ENCODE data around the gene FLRT1. TPM values are rescaled to one million over a fixed set of nuclear protein-coding genes. Genes with fewer than 3 reads are reported as not detected.
A peak's percentile ranks its signal among the peaks of the same experiment; 100 is the strongest.

Gene FLRT1
- total RNA-seq, 1 experiment from 2014 or later: 0.39 TPM

DNA sequence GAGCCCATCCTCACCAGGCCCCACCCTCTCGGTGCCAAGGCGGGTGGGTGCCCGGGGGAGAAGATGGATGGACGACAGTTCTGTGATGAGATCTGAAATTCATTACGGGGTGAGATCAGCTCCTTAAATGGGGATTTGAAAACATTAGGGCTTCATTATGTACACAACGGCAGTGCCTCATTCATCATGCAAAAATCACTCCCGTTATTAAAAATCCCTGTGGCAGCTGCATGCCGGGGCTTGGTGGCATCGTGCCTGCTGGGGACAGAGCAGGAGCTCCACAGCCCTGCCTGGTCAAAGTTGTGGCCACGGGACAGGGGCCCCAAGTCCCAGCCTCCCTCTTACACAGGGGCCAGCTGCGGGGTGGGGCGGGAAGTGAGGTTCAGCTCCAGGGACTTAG, 29.3 kb upstream of the FLRT1 start:
- intact Hi-C loops (cut with micrococcal nuclease; ENCODE audit: unreplicated experiment): no loop called here
- Histone ChIP-seq H3K27me3 (replicated peaks; ENCODE audit: control insufficient read depth, insufficient read depth, low read length) (no peaks in the 10 kb centered on the region), H3K4me3 (ENCODE audit: low read depth, low read length) (no peak overlapping the region), H3K9me3 (no peaks in the 10 kb centered on the region), H3K4me1 (no peaks in the 10 kb centered on the region), H3K36me3 (ENCODE audit: control insufficient read depth, insufficient read depth, low read length) (no peaks in the 10 kb centered on the region)
- CTCF ChIA-PET: no interaction called here
- no TSS peak for BruUV-seq (replicated peaks)
- Mint-ChIP-seq H3K27me3 (ENCODE audit: insufficient read depth, unreplicated experiment) (no peaks in the 10 kb centered on the region), H3K36me3 (ENCODE audit: insufficient read depth, unreplicated experiment) (peaks cover 43% of the 10 kb centered on the region), H3K4me3 (ENCODE audit: unreplicated experiment) (no peak overlapping the region), H3K9me3 (ENCODE audit: unreplicated experiment) (no peaks in the 10 kb centered on the region), H3K4me1 (ENCODE audit: low read depth, unreplicated experiment) (no peaks in the 10 kb centered on the region), H3K27ac (ENCODE audit: unreplicated experiment) (no peak overlapping the region)
- DNase-seq: no peak
- POLR2A ChIA-PET: no interaction called here
- TF ChIP-seq, protein P1, sequence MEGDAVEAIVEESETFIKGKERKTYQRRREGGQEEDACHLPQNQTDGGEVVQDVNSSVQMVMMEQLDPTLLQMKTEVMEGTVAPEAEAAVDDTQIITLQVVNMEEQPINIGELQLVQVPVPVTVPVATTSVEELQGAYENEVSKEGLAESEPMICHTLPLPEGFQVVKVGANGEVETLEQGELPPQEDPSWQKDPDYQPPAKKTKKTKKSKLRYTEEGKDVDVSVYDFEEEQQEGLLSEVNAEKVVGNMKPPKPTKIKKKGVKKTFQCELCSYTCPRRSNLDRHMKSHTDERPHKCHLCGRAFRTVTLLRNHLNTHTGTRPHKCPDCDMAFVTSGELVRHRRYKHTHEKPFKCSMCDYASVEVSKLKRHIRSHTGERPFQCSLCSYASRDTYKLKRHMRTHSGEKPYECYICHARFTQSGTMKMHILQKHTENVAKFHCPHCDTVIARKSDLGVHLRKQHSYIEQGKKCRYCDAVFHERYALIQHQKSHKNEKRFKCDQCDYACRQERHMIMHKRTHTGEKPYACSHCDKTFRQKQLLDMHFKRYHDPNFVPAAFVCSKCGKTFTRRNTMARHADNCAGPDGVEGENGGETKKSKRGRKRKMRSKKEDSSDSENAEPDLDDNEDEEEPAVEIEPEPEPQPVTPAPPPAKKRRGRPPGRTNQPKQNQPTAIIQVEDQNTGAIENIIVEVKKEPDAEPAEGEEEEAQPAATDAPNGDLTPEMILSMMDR (IDR thresholded peaks at IDR 0.05; ENCODE audit: insufficient read depth in 1 of 2, low read depth in 1 of 2, low read length in 1 of 2, severe bottlenecking in 1 of 2, unreplicated experiment in 1 of 2): no peak

DNA sequence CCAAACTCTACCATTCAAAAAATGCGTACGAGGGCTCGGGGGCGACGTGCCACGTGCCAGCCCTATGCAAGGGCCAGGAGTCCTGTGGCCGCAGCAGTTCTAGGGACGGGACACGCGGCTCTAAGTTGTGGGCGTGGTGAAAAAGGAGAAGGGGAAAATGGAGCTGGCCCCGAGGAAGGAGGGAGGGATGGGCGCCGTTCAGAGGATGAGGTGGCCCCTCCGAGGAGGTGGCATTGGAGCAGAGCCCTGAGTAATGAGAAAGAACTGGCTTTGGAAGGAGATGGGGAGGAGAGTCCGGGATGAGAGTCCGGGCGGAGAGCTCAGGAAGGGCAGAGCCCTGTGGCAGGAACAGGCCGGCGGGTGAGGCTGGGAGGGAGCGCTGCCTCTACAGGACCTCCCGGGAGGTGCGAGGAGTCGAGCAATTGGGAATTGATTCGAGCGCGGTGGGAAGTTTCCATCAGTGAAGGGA, 28.5 kb upstream of the FLRT1 start:
- Histone ChIP-seq H3K27me3 (replicated peaks; ENCODE audit: control insufficient read depth, insufficient read depth, low read length) (no peaks in the 10 kb centered on the region), H3K4me1 (no peaks in the 10 kb centered on the region), H3K36me3 (ENCODE audit: control insufficient read depth, insufficient read depth, low read length) (no peaks in the 10 kb centered on the region), H3K4me3 (ENCODE audit: low read depth, low read length) (no peak overlapping the region), H3K9me3 (no peaks in the 10 kb centered on the region)
- intact Hi-C loops (cut with micrococcal nuclease; ENCODE audit: unreplicated experiment): no loop called here
- DNase-seq: no peak
- TF ChIP-seq, protein P1 (IDR thresholded peaks at IDR 0.05; ENCODE audit: insufficient read depth in 1 of 2, low read depth in 1 of 2, low read length in 1 of 2, severe bottlenecking in 1 of 2, unreplicated experiment in 1 of 2): peak in 1 of 2 experiments; percentile 11
- Mint-ChIP-seq H3K4me3 (ENCODE audit: unreplicated experiment) (no peak overlapping the region), H3K4me1 (ENCODE audit: low read depth, unreplicated experiment) (no peaks in the 10 kb centered on the region), H3K27ac (ENCODE audit: unreplicated experiment) (peak overlapping the region; percentile 1), H3K27me3 (ENCODE audit: insufficient read depth, unreplicated experiment) (no peaks in the 10 kb centered on the region), H3K9me3 (ENCODE audit: unreplicated experiment) (no peaks in the 10 kb centered on the region), H3K36me3 (ENCODE audit: insufficient read depth, unreplicated experiment) (peaks cover 43% of the 10 kb centered on the region)
- ChIA-PET POLR2A (no interaction called here), CTCF (no interaction called here)
- BruUV-seq (replicated peaks): no TSS peak

DNA sequence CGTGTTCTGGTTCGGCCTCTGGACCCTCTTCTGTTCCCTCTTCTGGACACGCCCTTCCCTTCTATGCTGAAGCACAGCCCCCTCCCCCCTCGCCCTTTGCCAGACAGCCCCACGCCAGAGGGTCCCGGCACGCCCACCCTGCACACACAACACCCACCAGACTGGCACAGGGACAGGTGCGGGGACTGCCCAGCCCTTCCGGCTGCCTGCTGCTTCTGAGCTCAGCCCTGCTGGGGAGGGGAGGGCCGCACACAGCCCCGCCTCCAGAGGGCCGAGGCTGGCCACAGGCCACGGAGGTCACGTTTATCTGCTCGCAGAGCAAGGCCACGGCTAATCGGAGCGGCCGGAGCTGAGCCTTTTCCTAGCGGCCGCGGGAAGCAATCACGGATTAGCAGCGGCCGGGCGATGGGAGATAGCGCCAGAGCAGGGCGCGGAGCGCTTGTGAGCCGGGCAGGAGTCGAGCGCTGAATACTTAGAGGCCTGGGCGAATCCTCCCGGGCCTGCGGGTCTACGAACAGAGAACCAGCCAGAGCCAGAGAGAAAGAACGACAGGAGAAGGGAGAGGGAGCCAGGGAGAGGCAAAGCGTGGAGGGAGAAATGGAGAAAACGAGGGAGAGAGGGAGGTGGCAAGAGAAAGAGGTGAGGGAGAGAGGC, 28.0 kb upstream of the FLRT1 start:
- Histone ChIP-seq H3K36me3 (ENCODE audit: control insufficient read depth, insufficient read depth, low read length) (no peaks in the 10 kb centered on the region), H3K27me3 (replicated peaks; ENCODE audit: control insufficient read depth, insufficient read depth, low read length) (no peaks in the 10 kb centered on the region), H3K4me3 (ENCODE audit: low read depth, low read length) (no peak overlapping the region), H3K9me3 (no peaks in the 10 kb centered on the region), H3K4me1 (no peaks in the 10 kb centered on the region)
- POLR2A ChIA-PET: no interaction called here
- no peak overlapping the region for H3K4me3 Mint-ChIP-seq (ENCODE audit: unreplicated experiment)
- CTCF ChIA-PET: no interaction called here
- peaks cover 37% of the 10 kb centered on the region for H3K36me3 Mint-ChIP-seq (ENCODE audit: insufficient read depth, unreplicated experiment)
- BruUV-seq (replicated peaks): no TSS peak
- H3K27me3 Mint-ChIP-seq (ENCODE audit: insufficient read depth, unreplicated experiment): no peaks in the 10 kb centered on the region
- no peaks in the 10 kb centered on the region for H3K4me1 Mint-ChIP-seq (ENCODE audit: low read depth, unreplicated experiment)
- intact Hi-C loops (cut with micrococcal nuclease; ENCODE audit: unreplicated experiment): no loop called here
- H3K27ac Mint-ChIP-seq (ENCODE audit: unreplicated experiment): no peak overlapping the region
- TF ChIP-seq, protein P1 (IDR thresholded peaks at IDR 0.05; ENCODE audit: insufficient read depth in 1 of 2, low read depth in 1 of 2, low read length in 1 of 2, severe bottlenecking in 1 of 2, unreplicated experiment in 1 of 2): no peak
- H3K9me3 Mint-ChIP-seq (ENCODE audit: unreplicated experiment): no peaks in the 10 kb centered on the region
- DNase-seq: no peak
